ENCODE results near the gene LIN7A. TPM values are rescaled to one million over a fixed set of nuclear protein-coding genes. Genes with fewer than 3 reads are reported as not detected.

The LIN7A gene
- total RNA-seq, 2 experiments from 2014 or later: not detected

- H3K4me1 Mint-ChIP-seq (ENCODE audit: low read depth): no peaks in the 10 kb centered on the region
- Histone ChIP-seq H3K4me3 (ENCODE audit: low read length) (no peak overlapping the region), H3K4me1 (ENCODE audit: insufficient read depth, low read length) (no peaks in the 10 kb centered on the region), H3K27me3 (ENCODE audit: control insufficient read depth in 1 of 2, insufficient read depth in 2 of 2, low read length in 2 of 2) (no peaks in the 10 kb centered on the region), H3K36me3 (ENCODE audit: insufficient read depth, low read length) (no peaks in the 10 kb centered on the region), H3K9me3 (ENCODE audit: control insufficient read depth in 1 of 2, insufficient read depth in 1 of 2, low read length in 2 of 2) (no peaks in the 10 kb centered on the region), H3K27ac (ENCODE audit: low read depth in 1 of 2, low read length in 2 of 2) (no peak overlapping the region)
- H3K4me3 Mint-ChIP-seq: no peak overlapping the region
- no peak for TF ChIP-seq CTCF (IDR thresholded peaks at IDR 0.05)
- H3K27ac Mint-ChIP-seq: no peak overlapping the region
- peaks cover 5% of the 10 kb centered on the region for H3K9me3 Mint-ChIP-seq
- no peaks in the 10 kb centered on the region for H3K27me3 Mint-ChIP-seq
- no peak for ATAC-seq (ENCODE audit: poor library complexity)
- ChIA-PET POLR2A (no interaction called here), CTCF (no interaction called here)
- intact Hi-C loops (cut with DNase I, micrococcal nuclease): no loop called here
- H3K36me3 Mint-ChIP-seq (ENCODE audit: low read depth): no peaks in the 10 kb centered on the region
- DNase-seq: no peak
Measured at GRCh38 chr12:80954857-80955520, 17.3 kb upstream of the LIN7A start.

GRCh38 chr12:80952443-80952842 lies 14.7 kb upstream of the LIN7A start:
- Mint-ChIP-seq H3K4me1 (ENCODE audit: low read depth) (no peaks in the 10 kb centered on the region), H3K27ac (no peak overlapping the region), H3K9me3 (peaks cover 8% of the 10 kb centered on the region), H3K36me3 (ENCODE audit: low read depth) (no peaks in the 10 kb centered on the region), H3K4me3 (no peak overlapping the region), H3K27me3 (no peaks in the 10 kb centered on the region)
- ATAC-seq (ENCODE audit: poor library complexity) (no peak), DNase-seq (no peak)
- ChIA-PET POLR2A (no interaction called here), CTCF (no interaction called here)
- no peaks in the 10 kb centered on the region for H3K9me3 ChIP-seq (ENCODE audit: control insufficient read depth in 1 of 2, insufficient read depth in 1 of 2, low read length in 2 of 2)
- H3K4me3 ChIP-seq (ENCODE audit: low read length): no peak overlapping the region
- no peak overlapping the region for H3K27ac ChIP-seq (ENCODE audit: low read depth in 1 of 2, low read length in 2 of 2)
- no peaks in the 10 kb centered on the region for H3K36me3 ChIP-seq (ENCODE audit: insufficient read depth, low read length)
- no peaks in the 10 kb centered on the region for H3K27me3 ChIP-seq (ENCODE audit: control insufficient read depth in 1 of 2, insufficient read depth in 2 of 2, low read length in 2 of 2)
- no peak for TF ChIP-seq CTCF (IDR thresholded peaks at IDR 0.05)
- no peaks in the 10 kb centered on the region for H3K4me1 ChIP-seq (ENCODE audit: insufficient read depth, low read length)
- intact Hi-C loops (cut with DNase I, micrococcal nuclease): no loop called here

GRCh38 chr12:80946591-80946990 lies 8.9 kb upstream of the LIN7A start:
- Histone ChIP-seq H3K9me3 (ENCODE audit: control insufficient read depth in 1 of 2, insufficient read depth in 1 of 2, low read length in 2 of 2) (no peaks in the 10 kb centered on the region), H3K27ac (ENCODE audit: low read depth in 1 of 2, low read length in 2 of 2) (no peak overlapping the region), H3K4me1 (ENCODE audit: insufficient read depth, low read length) (no peaks in the 10 kb centered on the region), H3K36me3 (ENCODE audit: insufficient read depth, low read length) (no peaks in the 10 kb centered on the region), H3K4me3 (ENCODE audit: low read length) (no peak overlapping the region), H3K27me3 (ENCODE audit: control insufficient read depth in 1 of 2, insufficient read depth in 2 of 2, low read length in 2 of 2) (no peaks in the 10 kb centered on the region)
- Mint-ChIP-seq H3K4me1 (ENCODE audit: low read depth) (no peaks in the 10 kb centered on the region), H3K36me3 (ENCODE audit: low read depth) (no peaks in the 10 kb centered on the region), H3K27me3 (no peaks in the 10 kb centered on the region), H3K27ac (no peak overlapping the region), H3K9me3 (peaks cover 3% of the 10 kb centered on the region), H3K4me3 (no peak overlapping the region)
- ChIA-PET CTCF (no interaction called here), POLR2A (no interaction called here)
- ATAC-seq (ENCODE audit: poor library complexity): no peak
- no peak for TF ChIP-seq CTCF (IDR thresholded peaks at IDR 0.05)
- intact Hi-C loops (cut with DNase I, micrococcal nuclease): no loop called here
- DNase-seq: no peak

Data from CD4-positive, alpha-beta T cell (primary cell).